RWPE2 (cell line): ENCODE data around the gene TMEM252.

Source experiments
- ATAC-seq: fragments of 200-7000 bp; cut with Tn5 transposase; 3 replicates; pipeline ENCODE4 v1.9.1; 2021; ENCODE audit warnings: low read depth
- DNase-seq: peaks from one replicate; pipeline ENCODE4 v3.0.0-alpha.2; 2020; ENCODE audit warnings: low spot score
- H3K27ac ChIP-seq: fragments of 450-650 bp; 2 replicates; pipeline ENCODE4 v1.5.1; 2017; ENCODE audit warnings: mild to moderate bottlenecking; ENCODE audit not compliant: poor library complexity, severe bottlenecking
- H3K27me3 ChIP-seq: fragments of 250-450 bp; sonication (Bioruptor Pico); 2 replicates; pipeline ENCODE4 v1.5.1; 2021; ENCODE audit warnings: mild to moderate bottlenecking, moderate library complexity; ENCODE audit not compliant: insufficient read depth, poor library complexity, severe bottlenecking
- H3K36me3 ChIP-seq: fragments of 250-450 bp; sonication (Bioruptor Pico); 2 replicates; pipeline ENCODE4 v1.5.1; 2020; ENCODE audit warnings: low read depth, mild to moderate bottlenecking, moderate library complexity
- H3K4me1 ChIP-seq: fragments of 250-450 bp; sonication (Bioruptor Pico); 2 replicates; pipeline ENCODE4 v1.5.1; 2021; ENCODE audit warnings: mild to moderate bottlenecking, moderate library complexity; ENCODE audit not compliant: insufficient read depth, poor library complexity, severe bottlenecking
- H3K4me3 ChIP-seq: fragments of 250-450 bp; sonication (Bioruptor Pico); 2 replicates; pipeline ENCODE4 v1.5.1; 2021; ENCODE audit warnings: mild to moderate bottlenecking, moderate library complexity; ENCODE audit not compliant: severe bottlenecking
- H3K9me3 ChIP-seq: fragments of 250-450 bp; sonication (Bioruptor Pico); 2 replicates; pipeline ENCODE4 v1.5.1; 2021; ENCODE audit warnings: mild to moderate bottlenecking, moderate library complexity; ENCODE audit not compliant: severe bottlenecking
- CTCF ChIP-seq: fragments of 450-650 bp; IDR thresholded peaks from one replicate; pipeline ENCODE4 v1.5.1; 2017; ENCODE audit warnings: mild to moderate bottlenecking, moderate library complexity; ENCODE audit not compliant: poor library complexity, severe bottlenecking

Gene TMEM252

GRCh38 chr9:68551191-68551590 lies 10.5 kb upstream of the TMEM252 start:
- H3K27ac ChIP-seq = no peak overlapping the region
- H3K4me3 ChIP-seq = no peak overlapping the region
- no peaks in the 10 kb centered on the region for H3K9me3 ChIP-seq
- no peaks in the 10 kb centered on the region for H3K36me3 ChIP-seq
- no peaks in the 10 kb centered on the region for H3K4me1 ChIP-seq
- no peak for DNase-seq
- H3K27me3 ChIP-seq = no peaks in the 10 kb centered on the region
- TF ChIP-seq CTCF = no peak
- no peak for ATAC-seq

- Histone ChIP-seq H3K9me3 (no peaks in the 10 kb centered on the region), H3K4me1 (no peaks in the 10 kb centered on the region), H3K36me3 (no peaks in the 10 kb centered on the region), H3K4me3 (no peak overlapping the region), H3K27me3 (no peaks in the 10 kb centered on the region), H3K27ac (no peak overlapping the region)
- no peak for TF ChIP-seq CTCF
- DNase-seq (no peak), ATAC-seq (no peak)
These were observed 7.6 kb upstream of the TMEM252 start for GRCh38 chr9:68548241-68548640.

- no peak for DNase-seq
- Histone ChIP-seq H3K27ac (no peak overlapping the region), H3K27me3 (no peaks in the 10 kb centered on the region), H3K36me3 (no peaks in the 10 kb centered on the region), H3K4me3 (no peak overlapping the region), H3K4me1 (no peaks in the 10 kb centered on the region), H3K9me3 (no peaks in the 10 kb centered on the region)
- TF ChIP-seq CTCF = no peak
- ATAC-seq = no peak
These were observed 6.7 kb upstream of the TMEM252 start for GRCh38 chr9:68547417-68547816.

- Histone ChIP-seq H3K27me3 (no peaks in the 10 kb centered on the region), H3K9me3 (no peaks in the 10 kb centered on the region), H3K36me3 (no peaks in the 10 kb centered on the region), H3K4me1 (no peaks in the 10 kb centered on the region), H3K4me3 (no peak overlapping the region), H3K27ac (no peak overlapping the region)
- no peak for ATAC-seq
- TF ChIP-seq CTCF = no peak
- DNase-seq = no peak
These were observed 6.1 kb upstream of the TMEM252 start for GRCh38 chr9:68546596-68547390.

GRCh38 chr9:68545033-68545705 lies 4.5 kb upstream of the TMEM252 start:
- Histone ChIP-seq H3K27me3 (no peaks in the 10 kb centered on the region), H3K4me1 (no peaks in the 10 kb centered on the region), H3K9me3 (no peaks in the 10 kb centered on the region), H3K4me3 (no peak overlapping the region), H3K36me3 (no peaks in the 10 kb centered on the region), H3K27ac (no peak overlapping the region)
- ATAC-seq (no peak), DNase-seq (no peak)
- no peak for TF ChIP-seq CTCF
